H1 (cell line): Measurements from ENCODE around the gene SLC25A34. TPM values are rescaled to one million over a fixed set of nuclear protein-coding genes. Genes with fewer than 3 reads are reported as not detected.

Experiments used
- BACH1 ChIP-seq: IDR thresholded peaks from 2 replicates; pipeline ENCODE4 v1.6.1; 2012; ENCODE audit warnings: low read length, improper control_type of control experiment
- RFX5 ChIP-seq: IDR thresholded peaks from 2 replicates; pipeline ENCODE4 v1.6.1; 2011; ENCODE audit warnings: low read depth, low read length, improper control_type of control experiment, borderline replicate concordance
- RNF2 ChIP-seq: fragments of 200-900, 300-1000 bp; sonication (generic); IDR thresholded peaks from 2 replicates; pipeline ENCODE4 v1.7.1; 2016; ENCODE audit warnings: borderline replicate concordance, low read depth, mild to moderate bottlenecking, antibody characterized with exemption, low read length; ENCODE audit not compliant: poor library complexity, severe bottlenecking; ENCODE audit errors: missing control alignments
- SIN3A ChIP-seq, 2 experiments: IDR thresholded peaks in 1 of 2; conservative IDR thresholded peaks in 1 of 2; 2 replicates each; pipeline ENCODE4 v1.6.1; 2011 to 2012; ENCODE audit warnings: low read length in 2 of 2, improper control_type of control experiment in 1 of 2, low read depth in 1 of 2, mild to moderate bottlenecking in 1 of 2
- polyA plus RNA-seq, 7 experiments: library from polyadenylated mRNA; depleted of rRNA in 3 of 7; stranded (reverse) in 5 of 7; unstranded in 2 of 7; fragments of >200 nt in 5 of 7; fragments of 200-250 nt in 2 of 7; gene quantifications; 1 replicate in 5 of 7; 2 replicates in 1 of 7; 4 replicates in 1 of 7; pipeline versions ENCODE4 v1.2.1 to v1.2.3, GENCODE V29; 2011 to 2013; ENCODE audit warnings: missing spikeins in 2 of 7, mixed read lengths in 2 of 7
- total RNA-seq: library from RNA; stranded (reverse); fragmentation: NEBNext Ultra II Directional; extraction: Animal tissue kit (Norgen Biotek cat#: 25700); gene quantifications from 2 replicates; pipeline ENCODE4 v1.2.1, GENCODE V29; 2021

The SLC25A34 gene
- total and polyA plus RNA-seq, 2 of the 8 experiments (the other 6 are each of a cell fraction or from before 2014, with no cell fraction given): 0.48 to 0.62 TPM

DNA sequence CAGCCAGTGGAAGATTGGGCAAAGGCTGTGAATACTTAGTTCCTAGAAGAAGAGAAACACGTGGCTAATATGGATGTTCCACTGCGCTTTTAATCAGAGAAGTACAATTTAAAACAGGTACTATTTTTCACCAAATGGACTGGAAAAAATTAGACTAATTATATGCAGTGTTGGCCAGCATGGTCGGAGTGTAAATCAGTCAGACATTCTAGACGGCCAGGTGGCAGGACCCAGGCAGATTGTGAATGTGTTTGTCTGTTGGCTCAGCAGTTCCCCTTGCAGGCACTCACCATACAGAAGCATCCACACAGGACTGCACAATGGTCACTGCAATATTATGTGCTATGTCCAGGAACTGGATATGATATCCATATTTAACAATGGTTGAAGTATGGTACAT, 23.9 kb upstream of the SLC25A34 start (continued):
- TF ChIP-seq BACH1: no peak
- no peak for TF ChIP-seq RFX5
- no peak for TF ChIP-seq SIN3A (conservative IDR thresholded peaks at IDR 0.05 in 1 of 2, IDR thresholded peaks at IDR 0.05 in 1 of 2; ENCODE audit: low read depth in 1 of 2, low read length in 2 of 2)
- no peak for TF ChIP-seq RNF2
